HG03060 (cell line): ENCODE results near the gene SEC14L1.
"Not testable (repeated sequence)": the region's sequence is repeated elsewhere in the genome, so short reads cannot be mapped to it uniquely, and the experiment has no call there.

ENCODE experiments used
- ATAC-seq: cut with Tn5 transposase; IDR thresholded peaks from one replicate; pipeline ENCODE4 v1.9.1; 2021; ENCODE audit warnings: low read depth, moderate number of reproducible peaks; ENCODE audit not compliant: unreplicated experiment

Gene SEC14L1

GRCh38 chr17:77115947-77116346 lies 24.8 kb upstream of the SEC14L1 start:
- ATAC-seq = no peak

- ATAC-seq = no peak
These were observed 24.4 kb upstream of the SEC14L1 start for GRCh38 chr17:77116371-77116860.

- ATAC-seq = no peak
These were observed 23.4 kb upstream of the SEC14L1 start for GRCh38 chr17:77117415-77117814.

GRCh38 chr17:77118251-77118928 lies 22.4 kb upstream of the SEC14L1 start:
- no peak for ATAC-seq

GRCh38 chr17:77119668-77120301 lies 21.0 kb upstream of the SEC14L1 start:
- no peak for ATAC-seq

GRCh38 chr17:77120868-77121267 lies 19.9 kb upstream of the SEC14L1 start:
- no peak for ATAC-seq

- ATAC-seq = no peak
These were observed 16.4 kb upstream of the SEC14L1 start for GRCh38 chr17:77124192-77124889.

GRCh38 chr17:77125432-77125901 lies 15.3 kb upstream of the SEC14L1 start:
- no peak for ATAC-seq

GRCh38 chr17:77126519-77126918 lies 14.2 kb upstream of the SEC14L1 start:
- no peak for ATAC-seq

- no peak for ATAC-seq
These were observed 12.9 kb upstream of the SEC14L1 start for GRCh38 chr17:77127735-77128361.

GRCh38 chr17:77128896-77129567 lies 11.7 kb upstream of the SEC14L1 start:
- no peak for ATAC-seq

- ATAC-seq = no peak
These were observed 11.0 kb upstream of the SEC14L1 start for GRCh38 chr17:77129568-77130301.

- ATAC-seq = no peak
These were observed 10.2 kb upstream of the SEC14L1 start for GRCh38 chr17:77130525-77130924.

GRCh38 chr17:77131904-77132303 lies 8.9 kb upstream of the SEC14L1 start:
- ATAC-seq = no peak

- no peak for ATAC-seq
These were observed 8.2 kb upstream of the SEC14L1 start for GRCh38 chr17:77132411-77133086.

- ATAC-seq = no peak
These were observed 7.6 kb upstream of the SEC14L1 start for GRCh38 chr17:77133087-77133638.

GRCh38 chr17:77136420-77136767 lies 4.4 kb upstream of the SEC14L1 start:
- no peak for ATAC-seq

- ATAC-seq = no peak
These were observed 3.7 kb upstream of the SEC14L1 start for GRCh38 chr17:77137111-77137510.

GRCh38 chr17:77137886-77138285 lies 2.9 kb upstream of the SEC14L1 start:
- not testable (repeated sequence) for ATAC-seq
